OCI-LY1 (cell line): ENCODE results near the gene FOXA3.

Experiments
- EZH2 ChIP-seq: fragments of 200-600 bp; sonication (generic), shearing (Covaris generic); IDR thresholded peaks from 2 replicates; pipeline ENCODE4 v1.8.0; 2017; ENCODE audit warnings: borderline replicate concordance, mixed run types, mild to moderate bottlenecking, antibody characterized with exemption, low read length, moderate library complexity, mixed read lengths
- TF ChIP-seq, protein P1 (sequence below): fragments of 200-600 bp; sonication (generic), shearing (Covaris generic); IDR thresholded peaks from 2 replicates; pipeline ENCODE4 v1.5.1; 2017; ENCODE audit warnings: mild to moderate bottlenecking, antibody characterized with exemption, low read length, moderate library complexity, mixed read lengths

DNA sequence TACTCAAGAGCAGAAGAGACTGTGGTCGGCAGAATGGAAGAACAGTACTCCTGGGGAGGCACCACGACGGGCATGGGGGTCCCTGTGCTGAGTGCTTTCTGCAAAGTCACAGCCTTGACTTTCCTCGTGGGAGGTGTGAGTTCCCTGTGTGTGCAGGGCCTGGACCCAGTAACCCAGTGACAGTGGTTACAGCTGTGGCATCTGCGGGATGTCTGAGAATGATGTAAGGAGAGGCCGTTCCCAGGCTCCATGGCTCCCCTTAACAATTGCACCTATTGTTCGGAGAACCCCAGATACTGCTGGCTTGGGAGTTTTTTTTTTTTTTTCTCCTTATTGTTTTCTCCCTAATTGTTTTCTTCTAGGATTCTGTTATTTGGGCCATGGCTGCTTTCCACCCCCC is 55.6 kb downstream of the FOXA3 start:
- TF ChIP-seq, protein P1, sequence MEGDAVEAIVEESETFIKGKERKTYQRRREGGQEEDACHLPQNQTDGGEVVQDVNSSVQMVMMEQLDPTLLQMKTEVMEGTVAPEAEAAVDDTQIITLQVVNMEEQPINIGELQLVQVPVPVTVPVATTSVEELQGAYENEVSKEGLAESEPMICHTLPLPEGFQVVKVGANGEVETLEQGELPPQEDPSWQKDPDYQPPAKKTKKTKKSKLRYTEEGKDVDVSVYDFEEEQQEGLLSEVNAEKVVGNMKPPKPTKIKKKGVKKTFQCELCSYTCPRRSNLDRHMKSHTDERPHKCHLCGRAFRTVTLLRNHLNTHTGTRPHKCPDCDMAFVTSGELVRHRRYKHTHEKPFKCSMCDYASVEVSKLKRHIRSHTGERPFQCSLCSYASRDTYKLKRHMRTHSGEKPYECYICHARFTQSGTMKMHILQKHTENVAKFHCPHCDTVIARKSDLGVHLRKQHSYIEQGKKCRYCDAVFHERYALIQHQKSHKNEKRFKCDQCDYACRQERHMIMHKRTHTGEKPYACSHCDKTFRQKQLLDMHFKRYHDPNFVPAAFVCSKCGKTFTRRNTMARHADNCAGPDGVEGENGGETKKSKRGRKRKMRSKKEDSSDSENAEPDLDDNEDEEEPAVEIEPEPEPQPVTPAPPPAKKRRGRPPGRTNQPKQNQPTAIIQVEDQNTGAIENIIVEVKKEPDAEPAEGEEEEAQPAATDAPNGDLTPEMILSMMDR = no peak
- no peak for TF ChIP-seq EZH2
